ENCODE data around the gene SLC12A9.

SLC12A9 gene

DNA sequence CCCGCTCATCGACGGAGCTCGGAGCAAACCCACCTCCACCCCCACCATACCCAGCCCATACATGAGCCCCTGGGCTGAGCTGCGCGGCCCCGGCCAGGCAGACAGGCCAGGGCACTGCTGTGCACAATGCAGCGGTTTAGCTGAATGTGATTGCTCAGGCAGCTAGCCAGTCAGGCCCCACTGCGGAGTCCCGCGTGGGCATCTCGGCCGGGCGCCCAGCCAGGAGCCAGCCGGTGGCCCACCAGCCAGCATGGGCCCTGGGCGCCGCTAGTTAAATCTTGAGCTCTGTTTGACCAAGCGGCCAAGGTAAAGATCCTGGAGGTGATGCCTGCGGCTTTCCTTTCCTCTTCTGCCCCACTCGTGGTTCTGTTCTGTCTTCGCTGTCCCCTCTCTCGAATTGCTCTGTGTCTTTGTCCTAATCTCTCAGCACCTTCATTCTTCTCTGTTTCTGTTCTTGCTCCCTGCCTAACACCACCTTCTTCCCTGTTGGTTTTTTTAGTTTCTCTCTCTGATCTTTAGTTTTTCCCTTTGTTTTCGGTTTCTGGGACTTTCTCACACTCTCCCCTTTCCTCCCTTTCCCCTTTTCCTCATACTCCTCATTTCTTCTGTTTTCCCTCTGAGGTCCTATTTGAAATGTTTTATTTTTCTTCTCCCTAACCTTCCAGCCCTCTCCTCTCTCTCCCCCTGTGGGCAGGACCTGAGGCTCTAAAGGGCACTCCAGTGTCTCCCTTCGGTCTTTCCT is 30.4 kb downstream of the SLC12A9 start:
- DNase-seq (ENCODE audit: low read depth, low spot score) = no peak

DNA sequence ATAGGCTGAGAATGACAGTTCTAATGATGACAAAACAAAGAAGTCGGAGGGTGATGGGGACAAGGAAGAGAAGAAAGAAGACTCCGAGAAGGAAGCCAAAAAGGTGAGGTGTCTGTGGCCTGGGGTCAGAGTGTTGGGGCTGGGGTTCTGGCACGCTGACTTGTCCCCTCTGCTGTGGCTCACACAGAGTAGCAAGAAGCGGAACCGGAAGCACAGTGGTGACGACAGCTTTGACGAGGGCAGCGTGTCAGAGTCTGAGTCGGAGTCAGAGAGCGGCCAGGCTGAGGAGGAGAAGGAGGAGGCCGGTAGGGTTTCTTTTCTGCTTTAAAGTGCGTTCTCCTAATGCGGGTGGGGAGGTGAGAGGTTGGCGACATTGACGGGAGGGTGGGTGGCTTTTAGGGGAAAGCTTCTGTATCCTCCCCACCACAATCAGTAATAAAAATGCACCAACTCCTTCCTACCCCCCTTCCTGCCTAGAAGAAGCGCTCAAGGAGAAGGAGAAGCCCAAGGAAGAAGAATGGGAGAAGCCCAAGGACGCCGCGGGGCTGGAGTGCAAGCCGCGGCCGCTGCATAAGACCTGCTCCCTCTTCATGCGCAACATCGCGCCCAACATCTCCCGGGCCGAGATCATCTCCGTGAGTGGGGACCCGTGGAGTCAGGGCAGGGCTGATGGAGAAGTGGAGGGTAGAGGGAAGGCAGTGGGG is 32.4 kb downstream of the SLC12A9 start:
- DNase-seq (ENCODE audit: low read depth, low spot score) = no peak

- no peak for DNase-seq (ENCODE audit: low read depth, low spot score)
Observed at GRCh38 chr7:100885440-100886141, 33.1 kb downstream of the SLC12A9 start.

DNA sequence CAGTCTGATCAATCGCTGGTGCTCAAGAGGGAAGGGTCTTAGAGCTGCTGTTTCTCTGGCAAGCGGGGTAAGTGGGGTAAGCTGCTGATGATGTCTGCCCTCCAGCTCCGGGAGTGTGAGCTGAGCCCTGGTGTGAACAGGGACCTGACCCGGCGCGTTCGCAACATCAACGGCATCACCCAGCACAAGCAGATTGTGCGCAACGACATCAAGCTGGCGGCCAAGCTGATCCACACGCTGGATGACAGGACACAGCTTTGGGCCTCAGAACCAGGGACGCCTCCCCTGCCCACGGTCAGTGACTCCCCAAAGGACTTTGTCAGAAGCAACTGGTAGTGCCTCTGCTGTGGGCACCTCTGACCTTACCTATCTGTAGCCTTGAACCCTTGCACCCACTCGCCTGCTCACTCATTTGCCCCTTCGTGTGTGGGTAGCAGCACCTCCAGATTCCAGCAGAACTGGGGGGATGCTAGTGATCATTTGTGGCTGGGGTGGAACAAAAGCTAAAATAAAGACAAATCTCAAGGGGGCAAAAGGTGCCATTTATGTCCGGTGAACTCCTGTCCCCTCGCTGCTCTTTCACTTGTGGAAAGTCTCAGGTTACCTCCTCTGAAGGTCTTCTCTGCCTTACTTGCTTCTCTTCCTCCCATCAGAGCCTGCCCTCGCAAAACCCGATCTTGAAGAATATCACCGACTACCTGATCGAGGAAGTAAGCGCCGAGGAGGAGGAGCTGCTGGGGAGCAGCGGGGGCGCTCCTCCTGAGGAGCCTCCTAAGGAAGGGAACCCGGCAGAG is 33.8 kb downstream of the SLC12A9 start:
- no peak for DNase-seq (ENCODE audit: low read depth, low spot score)

DNA sequence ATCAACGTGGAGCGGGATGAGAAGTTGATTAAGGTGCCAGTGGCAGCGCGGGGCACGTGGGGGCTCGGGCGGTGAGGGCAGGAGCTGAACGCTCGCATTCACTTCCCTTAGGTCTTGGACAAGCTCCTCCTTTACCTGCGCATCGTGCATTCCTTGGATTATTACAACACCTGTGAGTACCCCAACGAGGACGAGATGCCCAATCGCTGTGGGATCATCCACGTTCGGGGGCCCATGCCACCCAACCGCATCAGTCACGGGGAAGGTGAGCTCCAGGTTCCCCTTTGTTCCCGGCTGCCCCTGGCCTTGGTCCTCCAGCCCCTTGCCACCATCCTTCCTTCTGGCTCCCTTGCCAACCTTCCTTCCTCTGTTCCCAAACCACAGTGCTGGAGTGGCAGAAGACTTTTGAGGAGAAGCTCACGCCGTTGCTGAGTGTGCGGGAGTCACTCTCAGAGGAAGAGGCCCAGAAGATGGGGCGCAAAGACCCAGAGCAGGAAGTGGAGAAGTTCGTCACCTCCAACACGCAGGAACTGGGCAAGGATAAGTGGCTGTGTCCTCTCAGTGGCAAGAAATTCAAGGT is 34.5 kb downstream of the SLC12A9 start:
- DNase-seq (ENCODE audit: low read depth, low spot score) = no peak

GRCh38 chr7:100887516-100888290 is 35.2 kb downstream of the SLC12A9 start:
- no peak for DNase-seq (ENCODE audit: low read depth, low spot score)

DNA sequence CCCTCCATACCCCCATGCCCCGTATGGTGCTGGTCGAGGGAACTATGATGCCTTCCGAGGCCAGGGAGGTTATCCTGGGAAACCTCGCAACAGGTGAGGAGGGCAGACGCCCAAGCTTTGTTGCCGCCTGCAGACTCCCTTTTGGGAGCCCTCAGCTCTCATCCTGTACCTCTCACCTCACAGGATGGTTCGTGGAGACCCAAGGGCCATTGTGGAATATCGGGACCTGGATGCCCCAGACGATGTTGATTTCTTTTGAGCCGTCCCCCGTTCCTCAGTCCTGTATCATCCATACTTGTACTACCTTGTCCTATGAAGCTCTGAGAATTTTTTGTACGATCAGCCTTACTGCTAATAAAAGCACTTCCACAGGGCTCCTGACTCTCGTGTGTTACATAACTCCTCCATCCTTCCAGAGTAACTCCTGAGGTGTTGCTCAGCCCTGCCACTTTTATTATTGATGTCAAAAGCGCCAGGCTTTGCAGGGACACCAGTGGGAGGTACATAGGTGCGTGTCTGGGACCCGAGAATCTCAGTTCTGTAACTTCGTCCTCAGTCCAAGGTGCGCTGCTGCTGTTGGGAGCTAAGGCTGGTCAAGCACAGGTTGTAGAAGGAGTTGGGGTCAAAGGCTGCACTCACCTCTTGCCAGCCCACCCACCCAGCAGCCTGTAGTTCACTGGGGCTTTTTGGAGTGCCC is 35.9 kb downstream of the SLC12A9 start:
- DNase-seq (ENCODE audit: low read depth, low spot score) = no peak

GRCh38 chr7:100888988-100889750 is 36.7 kb downstream of the SLC12A9 start, which contains the start of gene UFSP1:
Gene UFSP1 (minus strand): TSS chr7:100889715. CDS start chr7:100889271, 444 bp downstream.
- DNase-seq (ENCODE audit: low read depth, low spot score) = peak; percentile 86

GRCh38 chr7:100890653-100891567 is 38.4 kb downstream of the SLC12A9 start:
- peak; percentile 53 for DNase-seq (ENCODE audit: low read depth, low spot score)

- DNase-seq (ENCODE audit: low read depth, low spot score) = no peak
Observed at GRCh38 chr7:100891568-100892247, 39.2 kb downstream of the SLC12A9 start.

DNA sequence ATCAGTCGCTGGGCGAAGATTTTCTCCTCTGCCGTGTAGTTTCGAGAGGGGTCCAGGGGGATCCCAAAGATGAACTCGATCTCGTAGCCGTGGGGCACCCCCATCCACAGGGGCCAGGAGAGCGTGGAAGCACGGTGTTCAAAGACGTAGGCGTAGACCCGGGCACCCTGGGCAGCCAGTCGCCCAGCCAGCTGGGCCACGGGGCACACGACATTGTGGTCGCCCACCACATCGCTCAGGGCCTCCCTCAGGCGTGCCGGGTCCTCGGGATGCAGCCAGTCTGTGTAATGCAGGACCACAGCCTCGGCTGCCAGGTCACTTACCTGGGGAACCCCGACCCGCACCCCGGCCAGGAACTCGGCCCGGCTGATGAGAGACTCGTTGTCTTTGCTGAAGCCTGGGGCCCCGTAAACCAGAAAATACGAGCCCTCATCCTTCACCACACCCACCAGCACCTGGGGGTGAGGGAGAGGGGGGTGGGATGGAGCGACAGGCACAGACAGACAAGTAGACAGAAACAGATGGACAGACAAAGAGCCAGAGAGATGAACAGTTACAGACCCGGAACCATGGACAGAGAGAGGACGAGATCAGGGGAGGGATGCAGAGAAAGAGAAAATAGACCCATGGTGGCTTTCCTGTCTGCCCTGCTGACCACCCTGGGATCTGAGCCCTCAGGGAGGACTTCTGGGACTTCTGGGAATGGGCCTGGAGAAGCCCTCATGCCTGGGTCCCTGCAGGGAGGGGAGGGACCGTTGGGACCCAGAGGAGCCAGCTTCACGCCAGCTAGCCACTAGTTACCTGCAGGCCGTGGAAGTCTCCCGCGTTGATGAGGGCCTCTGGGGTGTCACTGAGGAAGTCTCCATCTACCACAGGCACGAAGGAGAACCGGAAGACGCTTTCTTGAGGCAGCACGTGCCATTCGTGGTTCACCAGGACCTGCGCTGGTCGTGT is 40.1 kb downstream of the SLC12A9 start:
- DNase-seq (ENCODE audit: low read depth, low spot score) = no peak

- DNase-seq (ENCODE audit: low read depth, low spot score) = no peak
Observed at GRCh38 chr7:100893318-100893895, 40.9 kb downstream of the SLC12A9 start.

- DNase-seq (ENCODE audit: low read depth, low spot score) = peak; percentile 64
Observed at GRCh38 chr7:100893910-100894721, 41.6 kb downstream of the SLC12A9 start.

- peak; percentile 85 for DNase-seq (ENCODE audit: low read depth, low spot score)
Observed at GRCh38 chr7:100894860-100895700, 42.6 kb downstream of the SLC12A9 start.
